ENCODE measurements around the gene PTPRN2. TPM values are rescaled to one million over a fixed set of nuclear protein-coding genes. Genes with fewer than 3 reads are reported as not detected.

The PTPRN2 gene
- total and polyA plus RNA-seq, 2 of the 8 experiments (the other 6 are each of a cell fraction or from before 2014, with no cell fraction given), result 2.6 to 4.5 TPM

DNA sequence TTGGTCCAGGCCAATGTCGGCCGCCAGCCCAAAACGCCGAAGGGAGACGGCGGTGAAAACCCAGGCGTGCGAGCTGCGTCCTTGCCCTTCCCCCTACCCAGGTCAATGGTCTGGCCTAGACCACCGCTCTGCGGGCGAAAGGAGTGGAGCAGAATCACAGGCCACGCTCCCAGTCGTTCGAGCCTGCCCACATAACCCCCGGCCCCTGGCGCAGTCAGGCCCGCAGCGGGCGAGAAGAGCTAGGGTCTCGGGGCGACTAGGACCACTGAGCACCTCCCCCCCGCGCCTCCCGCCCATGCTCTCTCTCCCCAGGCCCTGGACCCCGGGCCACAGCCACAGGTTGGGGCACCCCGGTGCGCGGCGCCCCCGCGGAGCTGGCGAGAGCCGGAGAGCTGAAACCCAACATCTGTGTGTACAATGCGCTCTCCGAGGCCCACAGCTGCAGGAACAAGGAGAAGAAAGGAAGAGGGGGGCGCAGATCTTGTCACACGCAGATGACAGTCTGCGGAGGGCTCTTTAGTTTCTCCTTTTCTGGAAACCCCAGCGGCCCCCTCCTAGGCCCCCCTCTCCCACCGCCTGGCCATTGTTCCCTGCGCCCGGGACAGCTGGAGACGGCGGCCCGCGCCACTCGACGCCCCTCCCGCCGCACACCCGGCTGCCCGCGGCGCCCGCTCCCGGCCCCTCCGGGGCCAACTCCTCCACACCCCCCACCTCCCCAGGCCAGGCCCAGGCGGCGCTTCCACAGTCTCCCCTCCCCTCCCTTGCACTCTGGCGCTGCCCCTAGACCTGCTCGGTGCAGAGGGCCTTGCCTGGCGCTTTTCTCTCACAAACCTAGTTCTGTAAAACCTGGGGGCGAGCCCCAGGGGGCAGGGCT, 895.8 kb downstream of the PTPRN2 start:
- peaks cover 0 to 36% (median 20%) of the 10 kb centered on the region in 4 experiments; a peak in 6 of 7 replicates for H3K4me1 ChIP-seq (replicated peaks in 1 of 4; ENCODE audit: control insufficient read depth in 3 of 4, insufficient read depth in 4 of 4, low read length in 3 of 4)
- no peak overlapping the region; the same call in 1 of the 2 replicates for H2BK15ac ChIP-seq (ENCODE audit: low read length)
- no peak overlapping the region for H2BK20ac ChIP-seq (ENCODE audit: low read length)
- H3K9me3 ChIP-seq (ENCODE audit: insufficient read depth in 2 of 2, low read depth in 1 of 2, low read length in 1 of 2), result peaks cover 0 to 2% of the 10 kb centered on the region in 2 experiments; a peak in 2 of 4 replicates
- no peaks in the 10 kb centered on the region for H3K79me1 ChIP-seq (ENCODE audit: low read depth, low read length)
- DNase-seq (ENCODE audit: low read depth in 1 of 2, low spot score in 2 of 2) (peak in 1 of 2 experiments; percentile 69), FAIRE-seq (no peak)
- ChIA-PET CTCF (ENCODE audit: partially characterized antibody) (interaction anchor here (1.0 to 1.4 kb wide), 4 partner anchors 9 to 90 kb away, joined by 3 to 4 read pairs (median 4); no protein-coding TSS in a partner anchor), POLR2A (ENCODE audit: partially characterized antibody) (interaction anchor here (0.6 to 1.5 kb wide), 3 partner anchors 9 to 28 kb away, joined by 3 to 5 read pairs (median 3); no protein-coding TSS in a partner anchor)
- no peak overlapping the region for H3K9ac ChIP-seq (replicated peaks in 1 of 4; ENCODE audit: extremely low read depth in 1 of 4, low read depth in 3 of 4, low read length in 3 of 4)
- H2AK5ac ChIP-seq (ENCODE audit: low read depth, low read length), result no peak overlapping the region
- H2BK5ac ChIP-seq (ENCODE audit: low read depth, low read length), result no peak overlapping the region
- no peak overlapping the region for H2BK120ac ChIP-seq (replicated peaks; ENCODE audit: low read depth, low read length)
- peaks cover 64 to 85% (median 74%) of the 10 kb centered on the region in 4 experiments for H3K27me3 ChIP-seq (replicated peaks in 1 of 4; ENCODE audit: control insufficient read depth in 3 of 4, extremely low read depth in 1 of 4, insufficient read depth in 3 of 4, low read length in 3 of 4)
- no peaks in the 10 kb centered on the region for H3K79me2 ChIP-seq (ENCODE audit: control insufficient read depth in 1 of 2, insufficient read depth in 2 of 2, low read length in 2 of 2)
- WGBS, 2 experiments (ENCODE audit: extremely low coverage in 1 of 2, insufficient coverage in 1 of 2, insufficient read length in 1 of 2, insufficient replicate concordance in 2 of 2, low coverage in 1 of 2, low lambda C conversion rate in 2 of 2, missing lambda C conversion rate in 1 of 2), result 6% methylated on average over 32 of the region's 64 CpGs; no CpG with 5 or more reads in 1 of the 2 experiments
- no peak overlapping the region for H3K27ac ChIP-seq (ENCODE audit: low read depth, low read length)
- no peak overlapping the region for H2AFZ ChIP-seq (ENCODE audit: low read length)
- no peak overlapping the region for H4K5ac ChIP-seq (ENCODE audit: insufficient read length, low read depth, low read length)
- peak overlapping the region; percentile 50; the same call in 1 of the 2 replicates for H2BK12ac ChIP-seq (ENCODE audit: low read depth, low read length)
- H4K8ac ChIP-seq (ENCODE audit: extremely low read depth, insufficient read depth, low read length), result peak overlapping the region; percentile 31; the same call in 1 of the 2 replicates
- peaks cover 23% of the 10 kb centered on the region; the same call in 1 of the 2 replicates for H3K23me2 ChIP-seq (ENCODE audit: low read depth, low read length)
- H4K20me1 ChIP-seq (replicated peaks in 1 of 2; ENCODE audit: control insufficient read depth in 1 of 2, insufficient read depth in 2 of 2, low read length in 2 of 2), result peaks cover 9 to 11% of the 10 kb centered on the region in 2 experiments
- H3K36me3 ChIP-seq (ENCODE audit: control insufficient read depth in 2 of 4, insufficient read depth in 4 of 4, low read length in 3 of 4), result no peaks in the 10 kb centered on the region
- no peak overlapping the region for H3K23ac ChIP-seq (ENCODE audit: insufficient read length)
- no peak overlapping the region for H3K56ac ChIP-seq (replicated peaks; ENCODE audit: insufficient read length, low read depth, low read length)
- H3K4me2 ChIP-seq (ENCODE audit: insufficient read depth in 1 of 2, low read depth in 2 of 2, low read length in 2 of 2), result peak overlapping the region; percentile 96
- H3K18ac ChIP-seq (ENCODE audit: extremely low read depth, low read length), result peak overlapping the region; percentile 78
- peak overlapping the region; percentile 81 for H4K91ac ChIP-seq (replicated peaks; ENCODE audit: insufficient read length, low read length)
- peak overlapping the region; percentile 23 for H3K4ac ChIP-seq (replicated peaks; ENCODE audit: insufficient read length, low read depth, low read length)
- H3K4me3 ChIP-seq (ENCODE audit: extremely low read depth in 1 of 4, insufficient read depth in 2 of 4, low read depth in 3 of 4, low read length in 4 of 4), result peak overlapping the region; percentile 27 to 58 (median 42); a peak in 7 of 8 replicates
- H3K14ac ChIP-seq (ENCODE audit: insufficient read length), result no peak overlapping the region
- TF ChIP-seq SIRT6 (IDR thresholded peaks at IDR 0.05; ENCODE audit: low read length) (no peak), SUZ12 (IDR thresholded peaks at IDR 0.05; ENCODE audit: low read length) (peak; percentile 88), KDM4A (IDR thresholded peaks at IDR 0.05; ENCODE audit: low read depth, low read length, severe bottlenecking) (peak; percentile 50), MAFK (IDR thresholded peaks at IDR 0.05; ENCODE audit: low read depth, low read length) (no peak), ZNF274 (IDR thresholded peaks at IDR 0.05; ENCODE audit: borderline replicate concordance, extremely low read depth, low read length) (no peak), SIN3A (conservative IDR thresholded peaks at IDR 0.05 in 1 of 2, IDR thresholded peaks at IDR 0.05 in 1 of 2; ENCODE audit: low read depth in 1 of 2, low read length in 2 of 2) (no peak)

Measured in H1 (cell line).